Heart right ventricle (tissue), 16 donors: ENCODE measurements around the gene TNFRSF18. TPM values are rescaled to one million over a fixed set of nuclear protein-coding genes. Genes with fewer than 3 reads are reported as not detected.

Experiments
- ATAC-seq, 8 donors: fragments of 200-7000 bp; cut with Tn5 transposase; one replicate each; pipeline ENCODE4 v1.9.1; 2020; ENCODE audit warnings: mild to moderate bottlenecking in 8 of 8, moderate library complexity in 8 of 8, moderate number of reproducible peaks in 1 of 8
- DNase-seq, 2 donors: peaks; one replicate each; pipeline ENCODE4 v3.0.0-alpha.2; 2020
- H3K27ac ChIP-seq, 10 donors: fragments of 200-600 bp; sonication (generic) in 2 of 10; one replicate each; pipeline versions ENCODE4 v1.5.0 to v1.8.0; 2020 to 2022; ENCODE audit warnings: mild to moderate bottlenecking in 3 of 10
- H3K27me3 ChIP-seq, 7 donors: fragments of 200-600 bp; one replicate each; pipeline ENCODE4 v1.8.0; 2021 to 2022; ENCODE audit warnings: mild to moderate bottlenecking in 2 of 7
- H3K36me3 ChIP-seq, 9 donors: fragments of 200-600 bp; sonication (generic) in 1 of 9; one replicate each; pipeline versions ENCODE4 v1.5.0 to v1.8.0; 2020 to 2022; ENCODE audit warnings: mild to moderate bottlenecking in 2 of 9
- H3K4me1 ChIP-seq, 9 donors: fragments of 200-600 bp; sonication (generic) in 1 of 9; one replicate each; pipeline versions ENCODE4 v1.5.0 to v1.8.0; 2020 to 2022; ENCODE audit warnings: mild to moderate bottlenecking in 4 of 9
- H3K4me3 ChIP-seq, 10 donors: fragments of 200-600 bp; sonication (generic) in 2 of 10; one replicate each; pipeline versions ENCODE4 v1.5.0 to v1.8.0; 2020 to 2022; ENCODE audit warnings: mild to moderate bottlenecking in 7 of 10, moderate library complexity in 2 of 10
- H3K9me3 ChIP-seq, 11 donors: fragments of 200-600 bp in 10 of 11; sonication (generic) in 2 of 11; one replicate each; pipeline versions ENCODE4 v1.5.0 to v1.8.0; 2013 to 2022; ENCODE audit warnings: mild to moderate bottlenecking in 2 of 11, control low read depth in 1 of 11, moderate library complexity in 1 of 11
- WGBS, 2 donors: extraction: QIAGEN DNeasy Blood & Tissue Kit; methylation state at CpG; one replicate each; pipeline ENCODE4 v1.1.7; 2013; ENCODE audit warnings: inconsistent platforms in 1 of 2; 5-methylcytosine and 5-hydroxymethylcytosine counted together
- intact Hi-C, 10 donors: fragments of 100-400 bp; cut with DNase I; formaldehyde crosslinking; loops; one replicate each; pipeline versions ENCODE4 v1.11.1 to v1.14.2; 2022
- polyA plus RNA-seq, 2 donors: library from polyadenylated mRNA; stranded (reverse); fragments of 200-250 nt; gene quantifications; one replicate each; pipeline ENCODE4 v1.2.3, GENCODE V29; 2013
- total RNA-seq, 10 donors: library from RNA; stranded (reverse); fragmentation: NEBNext Ultra II Directional in 3 of 10; extraction: Animal tissue kit (Norgen Biotek cat#: 25700) in 3 of 10; gene quantifications; one replicate each; pipeline versions ENCODE4 v1.2.1 to v1.2.4, GENCODE V29; 2021 to 2023
- TF ChIP-seq, protein P1 (sequence below), 9 donors: fragments of 200-600 bp; sonication (generic) in 2 of 9; IDR thresholded peaks; one replicate each; pipeline versions ENCODE4 v1.5.0 to v1.8.0; 2021 to 2022; ENCODE audit warnings: antibody characterized with exemption in 9 of 9, mild to moderate bottlenecking in 5 of 9, moderate library complexity in 1 of 9
- donor health status: Arrhythmogenic right ventricular cardiomyopathy.
- donor health status: ischemic (EF 13 %, LVEDD 7.1; RV severe dilation, severe dysfunction).
- donor health status: healthy with polysubstance abuse.
- donor health status: DM: no; HTN: yes; CAD: no.
- donor health status: DM: no; HTN: no; CAD: no.
- donor health status: ischemic (EF 25% LVEDD 6.9; RV normal size, moderate dysfunction).
- donor health status: ischemic (EF 25% LVEDD 5.7; RV mildly dilated, moderate dysfunction).
- donor health status: healthy.
- donor health status: DM: yes; HTN: yes; CAD: no.
- donor health status: Ischemic cardiomyopathy.
- donor health status: ischemic (EF 35%, LVEDD 5.7; RV mildly dilated, moderate dysfunction).
- donor health status: nonischemic (EF 11% LVEDD 7.7; RV severe dilation, severe dysfunction).
- donor health status: DM: yes; HTN: yes; CAD: no.
- donor health status: PGD.
- donor health status: ischemic (EF 29% LVEDD 5.4; RV normal size, mild dysfunction).
- donor health status: nonischemic (EF 23%, LVEDD 6.1; RV moderate dilation, normal function).

TNFRSF18 gene
- total and polyA plus RNA-seq, 12 donors: 0.26 to 1.7 (median 0.38) TPM; not detected in 8

DNA sequence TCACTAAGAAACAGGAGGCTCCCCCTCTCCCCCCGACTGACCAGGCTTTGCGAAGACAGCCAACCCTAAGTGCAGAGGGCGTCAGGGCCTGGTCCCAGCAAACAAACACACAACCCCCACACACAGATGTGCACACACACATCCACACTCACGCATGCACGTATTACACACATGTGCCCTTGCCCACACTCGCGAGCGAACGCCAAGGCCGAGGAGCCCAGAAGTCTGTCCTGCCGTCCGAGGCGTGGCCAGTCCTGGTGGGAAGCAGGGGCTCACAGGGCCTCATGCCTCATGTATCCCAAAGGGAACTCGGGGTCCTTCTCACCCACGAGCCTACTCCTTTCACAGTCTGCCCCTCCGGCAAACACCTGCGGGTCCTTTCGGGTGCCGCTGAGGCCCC, 23.4 kb upstream of the TNFRSF18 start:
- TF ChIP-seq, protein P1, sequence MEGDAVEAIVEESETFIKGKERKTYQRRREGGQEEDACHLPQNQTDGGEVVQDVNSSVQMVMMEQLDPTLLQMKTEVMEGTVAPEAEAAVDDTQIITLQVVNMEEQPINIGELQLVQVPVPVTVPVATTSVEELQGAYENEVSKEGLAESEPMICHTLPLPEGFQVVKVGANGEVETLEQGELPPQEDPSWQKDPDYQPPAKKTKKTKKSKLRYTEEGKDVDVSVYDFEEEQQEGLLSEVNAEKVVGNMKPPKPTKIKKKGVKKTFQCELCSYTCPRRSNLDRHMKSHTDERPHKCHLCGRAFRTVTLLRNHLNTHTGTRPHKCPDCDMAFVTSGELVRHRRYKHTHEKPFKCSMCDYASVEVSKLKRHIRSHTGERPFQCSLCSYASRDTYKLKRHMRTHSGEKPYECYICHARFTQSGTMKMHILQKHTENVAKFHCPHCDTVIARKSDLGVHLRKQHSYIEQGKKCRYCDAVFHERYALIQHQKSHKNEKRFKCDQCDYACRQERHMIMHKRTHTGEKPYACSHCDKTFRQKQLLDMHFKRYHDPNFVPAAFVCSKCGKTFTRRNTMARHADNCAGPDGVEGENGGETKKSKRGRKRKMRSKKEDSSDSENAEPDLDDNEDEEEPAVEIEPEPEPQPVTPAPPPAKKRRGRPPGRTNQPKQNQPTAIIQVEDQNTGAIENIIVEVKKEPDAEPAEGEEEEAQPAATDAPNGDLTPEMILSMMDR (IDR thresholded peaks at IDR 0.05): no peak
- 90% methylated on average over 19 of the region's 19 CpGs for WGBS, 2 donors
- Histone ChIP-seq H3K27me3 (no peaks in the 10 kb centered on the region), H3K27ac (no peak overlapping the region), H3K9me3 (no peaks in the 10 kb centered on the region), H3K4me3 (peak overlapping the region in 4 of 10 donors; percentile 13 to 95 (median 82)), H3K4me1 (peaks cover 11 to 61% (median 35%) of the 10 kb centered on the region in 9 donors), H3K36me3 (peaks cover 0 to 54% (median 17%) of the 10 kb centered on the region in 9 donors)
- DNase-seq (no peak), ATAC-seq (no peak)
- intact Hi-C loops: loop anchor here in 4 of 10 donors (2.0 to 5.0 kb wide), 4 partner anchors 43 to 113 kb away; partner anchors contain the start of genes C1orf159 (in 1 of the 4) and UBE2J2 (in 1 of the 4)

DNA sequence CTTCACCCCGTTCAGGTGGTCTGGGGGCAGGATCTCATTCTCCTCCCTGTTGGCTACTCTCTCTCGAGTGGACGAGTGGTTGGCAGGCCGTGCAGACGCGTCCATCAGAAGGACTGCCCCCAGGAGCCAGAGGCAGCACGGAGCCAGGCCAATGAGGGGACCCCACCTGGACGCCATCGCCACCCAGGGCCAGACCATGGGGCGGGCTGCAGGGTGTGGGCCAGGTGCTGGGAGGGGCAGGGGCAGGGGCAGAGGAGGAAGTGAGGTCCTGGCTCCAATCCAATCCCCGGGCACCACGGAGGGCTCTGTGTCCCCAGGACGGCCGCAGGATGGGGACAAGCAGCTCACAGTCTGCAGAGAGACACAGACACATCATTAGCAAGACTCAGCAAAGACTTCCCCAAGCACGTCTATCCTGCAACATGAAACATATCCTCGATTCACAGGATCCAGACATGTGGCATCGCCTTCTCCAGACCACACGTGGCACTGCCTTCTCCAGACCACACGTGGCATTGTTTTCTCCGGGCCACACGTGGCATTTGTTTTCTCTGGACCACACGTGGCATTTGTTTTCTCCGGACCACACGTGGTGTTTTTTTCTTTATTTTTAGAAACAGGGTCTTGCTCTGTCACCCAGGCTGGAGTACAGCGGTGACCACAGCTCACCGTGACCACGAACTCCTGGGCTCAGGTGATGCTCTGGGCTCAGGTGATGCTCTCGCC, 22.4 kb upstream of the TNFRSF18 start:
- H3K27ac ChIP-seq: no peak overlapping the region
- WGBS, 2 donors: 87 to 88% methylated on average over 28 of the region's 28 CpGs
- DNase-seq: no peak
- H3K36me3 ChIP-seq: peaks cover 0 to 54% (median 17%) of the 10 kb centered on the region in 9 donors
- TF ChIP-seq, protein P1 (IDR thresholded peaks at IDR 0.05): no peak
- intact Hi-C loops: no loop called here
- no peak overlapping the region for H3K4me3 ChIP-seq
- H3K9me3 ChIP-seq: no peaks in the 10 kb centered on the region
- no peaks in the 10 kb centered on the region for H3K27me3 ChIP-seq
- H3K4me1 ChIP-seq: peaks cover 11 to 58% (median 35%) of the 10 kb centered on the region in 9 donors
- ATAC-seq: no peak

DNA sequence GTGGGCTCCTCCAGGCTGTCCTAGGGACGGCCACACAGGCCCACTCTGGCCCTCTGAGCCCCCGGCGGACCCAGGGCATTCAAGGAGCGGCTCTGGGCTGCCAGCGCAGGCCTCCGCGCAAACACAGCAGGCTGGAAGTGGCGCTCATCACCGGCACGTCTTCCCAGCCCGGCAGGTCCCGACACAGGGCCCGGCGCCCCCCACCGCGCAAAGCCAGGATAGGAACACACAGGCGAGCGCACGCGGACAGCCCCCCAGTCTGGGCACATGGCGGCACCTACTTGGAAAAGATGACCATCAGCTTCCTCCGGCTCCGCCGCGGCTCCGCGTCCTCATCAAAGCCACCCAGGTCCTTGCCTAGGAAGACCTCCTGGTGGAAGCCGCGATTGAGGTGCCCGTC, 21.8 kb upstream of the TNFRSF18 start:
- H3K27me3 ChIP-seq: no peaks in the 10 kb centered on the region
- WGBS, 2 donors: 93 to 96% methylated on average over 30 of the region's 30 CpGs
- H3K4me1 ChIP-seq: peaks cover 11 to 53% (median 33%) of the 10 kb centered on the region in 9 donors
- H3K36me3 ChIP-seq: peaks cover 0 to 60% (median 17%) of the 10 kb centered on the region in 9 donors
- H3K9me3 ChIP-seq: no peaks in the 10 kb centered on the region
- TF ChIP-seq, protein P1 (IDR thresholded peaks at IDR 0.05): no peak
- DNase-seq (no peak), ATAC-seq (no peak)
- intact Hi-C loops: no loop called here
- H3K27ac ChIP-seq: no peak overlapping the region
- no peak overlapping the region for H3K4me3 ChIP-seq

DNA sequence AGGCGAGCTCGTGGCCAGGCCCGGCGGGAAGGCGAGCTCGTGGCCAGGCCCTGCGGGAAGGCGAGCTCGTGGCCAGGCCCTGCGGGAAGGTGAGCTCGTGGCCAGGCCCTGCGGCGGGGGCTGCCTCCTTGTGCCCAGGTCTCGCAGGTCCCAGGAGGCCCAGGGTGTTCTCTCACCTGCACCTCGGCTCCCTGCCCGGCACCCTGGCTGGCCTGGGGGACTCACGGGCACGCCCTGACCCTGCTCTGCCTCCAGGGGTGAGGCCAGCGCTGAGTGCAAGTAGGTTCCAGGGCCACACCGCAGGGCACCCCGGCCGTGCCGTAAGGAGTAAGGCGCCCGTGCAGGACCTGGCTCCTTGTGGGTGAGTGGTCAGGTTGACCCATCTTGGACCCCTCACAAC, 21.0 kb upstream of the TNFRSF18 start:
- WGBS, 2 donors: 95 to 98% methylated on average over 15 to 21 of the region's 25 CpGs
- ATAC-seq: no peak
- peaks cover 0 to 68% (median 25%) of the 10 kb centered on the region in 9 donors for H3K36me3 ChIP-seq
- H3K9me3 ChIP-seq: no peaks in the 10 kb centered on the region
- H3K27me3 ChIP-seq: no peaks in the 10 kb centered on the region
- peaks cover 5 to 47% (median 25%) of the 10 kb centered on the region in 9 donors for H3K4me1 ChIP-seq
- intact Hi-C loops: no loop called here
- no peak for DNase-seq
- TF ChIP-seq, protein P1 (IDR thresholded peaks at IDR 0.05): no peak
- no peak overlapping the region for H3K4me3 ChIP-seq
- no peak overlapping the region for H3K27ac ChIP-seq
